Calu3 (cell line): ENCODE measurements around the gene CRLF1. TPM values are rescaled to one million over a fixed set of nuclear protein-coding genes. Genes with fewer than 3 reads are reported as not detected.

ENCODE experiments used
- BruUV-seq: library from RNA; stranded (reverse); fragments of 400-500 nt; replicated peaks from 2 replicates; lab custom pipeline; 2021; lab: Mats Ljungman, UMichigan
- CTCF ChIA-PET: fragments of 300-600 bp; sonication (Branson Sonifier 250); formaldehyde crosslinking; loops from one replicate; lab custom pipeline; 2022; ENCODE audit warnings: antibody characterized with exemption; lab: Charles Lee
- DNase-seq: peaks from one replicate; pipeline ENCODE4 v3.0.0; 2022
- H3K27ac Mint-ChIP-seq: one replicate; pipeline ENCODE4 v1.8.0; 2022; ENCODE audit warnings: mixed read lengths; ENCODE audit not compliant: unreplicated experiment
- H3K27me3 Mint-ChIP-seq: one replicate; pipeline ENCODE4 v1.8.0; 2022; ENCODE audit warnings: mixed read lengths; ENCODE audit not compliant: unreplicated experiment
- H3K36me3 Mint-ChIP-seq: one replicate; pipeline ENCODE4 v1.8.0; 2022; ENCODE audit warnings: mild to moderate bottlenecking, moderate library complexity, mixed read lengths; ENCODE audit not compliant: insufficient read depth, unreplicated experiment
- H3K4me1 Mint-ChIP-seq: one replicate; pipeline ENCODE4 v1.8.0; 2022; ENCODE audit warnings: mild to moderate bottlenecking, low read depth, mixed read lengths; ENCODE audit not compliant: unreplicated experiment
- H3K4me3 Mint-ChIP-seq: one replicate; pipeline ENCODE4 v1.8.0; 2022; ENCODE audit warnings: mild to moderate bottlenecking, low read depth, moderate library complexity, mixed read lengths; ENCODE audit not compliant: unreplicated experiment
- H3K9me3 Mint-ChIP-seq: one replicate; pipeline ENCODE4 v1.8.0; 2022; ENCODE audit warnings: low read depth, mixed read lengths; ENCODE audit not compliant: unreplicated experiment
- intact Hi-C: fragments of 100-400 bp; cut with micrococcal nuclease; formaldehyde crosslinking; loops from one replicate; pipeline ENCODE4 v1.10.0; 2022; ENCODE audit not compliant: unreplicated experiment
- total RNA-seq: library from RNA; stranded (reverse); gene quantifications from 2 replicates; pipeline ENCODE4 v1.2.3, GENCODE V29; 2022
- TF ChIP-seq, protein P1 (sequence below): fragments of 200-600 bp; IDR thresholded peaks from one replicate; pipeline ENCODE4 v1.8.0; 2022; ENCODE audit warnings: antibody characterized with exemption; ENCODE audit not compliant: unreplicated experiment

Gene CRLF1
- total RNA-seq, 1 experiment from 2014 or later = not detected

DNA sequence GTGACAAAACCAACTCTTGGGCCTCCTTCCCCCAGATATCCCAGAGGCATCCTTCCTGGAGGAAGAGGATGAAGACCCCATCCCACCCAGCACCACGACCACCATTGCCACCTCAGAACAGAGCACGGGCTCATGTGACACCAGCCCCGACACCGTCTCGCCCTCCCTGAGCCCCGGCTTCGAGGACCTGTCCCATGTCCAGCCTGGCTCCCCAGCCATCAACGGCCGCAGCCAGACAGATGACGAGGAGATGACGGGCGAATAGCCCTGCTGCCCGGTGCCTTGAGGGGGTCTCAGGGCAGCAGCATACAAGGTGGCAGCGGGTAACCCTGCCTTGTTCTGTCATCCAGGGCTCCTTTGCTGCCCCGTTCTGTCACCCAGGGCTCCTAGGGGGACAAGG, 38.2 kb downstream of the CRLF1 start:
- no peak overlapping the region for H3K27ac Mint-ChIP-seq
- peaks cover 41% of the 10 kb centered on the region for H3K36me3 Mint-ChIP-seq
- no peaks in the 10 kb centered on the region for H3K27me3 Mint-ChIP-seq
- H3K4me1 Mint-ChIP-seq = peaks cover 10% of the 10 kb centered on the region
- H3K4me3 Mint-ChIP-seq = no peak overlapping the region
- TF ChIP-seq, protein P1, sequence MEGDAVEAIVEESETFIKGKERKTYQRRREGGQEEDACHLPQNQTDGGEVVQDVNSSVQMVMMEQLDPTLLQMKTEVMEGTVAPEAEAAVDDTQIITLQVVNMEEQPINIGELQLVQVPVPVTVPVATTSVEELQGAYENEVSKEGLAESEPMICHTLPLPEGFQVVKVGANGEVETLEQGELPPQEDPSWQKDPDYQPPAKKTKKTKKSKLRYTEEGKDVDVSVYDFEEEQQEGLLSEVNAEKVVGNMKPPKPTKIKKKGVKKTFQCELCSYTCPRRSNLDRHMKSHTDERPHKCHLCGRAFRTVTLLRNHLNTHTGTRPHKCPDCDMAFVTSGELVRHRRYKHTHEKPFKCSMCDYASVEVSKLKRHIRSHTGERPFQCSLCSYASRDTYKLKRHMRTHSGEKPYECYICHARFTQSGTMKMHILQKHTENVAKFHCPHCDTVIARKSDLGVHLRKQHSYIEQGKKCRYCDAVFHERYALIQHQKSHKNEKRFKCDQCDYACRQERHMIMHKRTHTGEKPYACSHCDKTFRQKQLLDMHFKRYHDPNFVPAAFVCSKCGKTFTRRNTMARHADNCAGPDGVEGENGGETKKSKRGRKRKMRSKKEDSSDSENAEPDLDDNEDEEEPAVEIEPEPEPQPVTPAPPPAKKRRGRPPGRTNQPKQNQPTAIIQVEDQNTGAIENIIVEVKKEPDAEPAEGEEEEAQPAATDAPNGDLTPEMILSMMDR = no peak
- H3K9me3 Mint-ChIP-seq = no peaks in the 10 kb centered on the region
- no TSS peak for BruUV-seq
- intact Hi-C loops = no loop called here
- DNase-seq = no peak
- CTCF ChIA-PET = no interaction called here

DNA sequence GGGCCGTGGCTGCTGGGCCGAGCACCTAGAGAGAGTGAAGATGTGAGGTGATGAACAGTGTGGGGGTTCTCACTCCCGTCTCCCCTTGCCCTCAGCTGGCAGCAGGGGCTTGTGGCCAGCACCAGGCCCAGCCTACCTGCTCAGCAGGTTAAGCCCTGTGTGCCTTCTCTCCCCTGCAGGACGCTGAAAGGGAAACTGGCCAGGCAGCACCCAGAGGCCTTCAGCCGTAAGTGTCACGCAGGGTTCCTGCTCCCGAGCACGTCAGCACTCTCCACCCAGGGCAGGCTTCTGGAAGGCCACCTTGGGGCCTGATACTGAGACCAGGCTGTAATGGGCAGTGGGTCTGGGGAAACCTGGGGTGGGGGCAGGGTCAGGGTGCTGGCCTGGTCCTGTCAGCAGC, 39.6 kb downstream of the CRLF1 start:
- no peak for DNase-seq
- CTCF ChIA-PET = no interaction called here
- H3K36me3 Mint-ChIP-seq = peaks cover 30% of the 10 kb centered on the region
- no peak overlapping the region for H3K4me3 Mint-ChIP-seq
- no peaks in the 10 kb centered on the region for H3K27me3 Mint-ChIP-seq
- TF ChIP-seq, protein P1 = no peak
- intact Hi-C loops = no loop called here
- H3K9me3 Mint-ChIP-seq = no peaks in the 10 kb centered on the region
- no peak overlapping the region for H3K27ac Mint-ChIP-seq
- H3K4me1 Mint-ChIP-seq = no peaks in the 10 kb centered on the region
- no TSS peak for BruUV-seq

DNA sequence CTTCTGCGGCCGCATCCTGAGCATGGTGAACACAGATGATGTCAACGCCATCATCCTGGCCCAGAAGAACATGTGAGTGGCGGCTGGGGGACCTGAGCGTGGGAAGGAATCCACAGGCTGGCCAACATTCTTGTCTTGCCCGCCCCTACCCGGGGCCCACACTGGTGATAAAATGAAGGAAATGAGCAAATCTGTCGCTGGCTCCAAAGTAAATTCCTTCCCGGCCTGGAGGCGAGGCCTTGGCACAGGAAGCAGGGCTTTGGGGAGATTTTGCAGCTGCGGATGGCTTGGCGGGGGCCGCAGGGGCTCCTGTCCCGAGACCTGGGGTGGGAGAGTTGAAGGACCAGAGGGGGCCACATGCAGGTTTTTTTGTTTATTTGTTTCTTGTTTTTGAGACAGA, 44.5 kb downstream of the CRLF1 start:
- H3K9me3 Mint-ChIP-seq = no peaks in the 10 kb centered on the region
- H3K4me3 Mint-ChIP-seq = no peak overlapping the region
- no peak overlapping the region for H3K27ac Mint-ChIP-seq
- TF ChIP-seq, protein P1 = no peak
- peaks cover 32% of the 10 kb centered on the region for H3K36me3 Mint-ChIP-seq
- CTCF ChIA-PET = no interaction called here
- intact Hi-C loops = no loop called here
- H3K4me1 Mint-ChIP-seq = peaks cover 8% of the 10 kb centered on the region
- no peaks in the 10 kb centered on the region for H3K27me3 Mint-ChIP-seq
- BruUV-seq = no TSS peak
- no peak for DNase-seq

DNA sequence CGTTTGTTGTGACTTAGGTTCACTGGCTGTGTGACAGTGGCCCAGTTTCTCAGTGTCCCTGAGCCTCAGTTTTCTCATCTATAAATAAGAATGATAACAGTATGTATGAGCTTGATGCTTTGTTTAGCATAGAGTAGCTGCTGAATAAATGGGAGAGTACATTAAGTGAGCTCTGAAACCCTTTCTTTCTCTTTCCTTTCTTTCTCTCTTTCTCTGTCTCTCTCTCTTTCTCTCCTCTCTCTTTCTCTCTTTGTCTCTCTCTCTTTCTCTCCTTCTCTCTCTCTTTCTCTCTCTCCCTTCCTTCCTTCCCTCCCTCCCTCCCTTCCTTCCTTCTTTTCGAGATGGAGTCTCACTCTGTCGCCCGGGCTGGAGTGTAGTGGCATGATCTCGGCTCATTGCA, 46.9 kb downstream of the CRLF1 start:
- TF ChIP-seq, protein P1 = no peak
- BruUV-seq = no TSS peak
- CTCF ChIA-PET = no interaction called here

More for the DNA sequence above, 46.9 kb downstream of the CRLF1 start:
- no peak overlapping the region for H3K4me3 Mint-ChIP-seq
- H3K27ac Mint-ChIP-seq = no peak overlapping the region
- H3K4me1 Mint-ChIP-seq = peaks cover 8% of the 10 kb centered on the region
- no peaks in the 10 kb centered on the region for H3K27me3 Mint-ChIP-seq
- H3K9me3 Mint-ChIP-seq = no peaks in the 10 kb centered on the region
- intact Hi-C loops = no loop called here
- H3K36me3 Mint-ChIP-seq = peaks cover 28% of the 10 kb centered on the region
- DNase-seq = no peak
